Activated T-helper 1 cell treated with anti-CD3 and anti-CD28 coated beads, Interleukin-2, amount 50 U/mL, for 16 hours (primary cell): Measurements from ENCODE around the gene KRTAP5-4.
"Not testable (repeated sequence)": the region's sequence is repeated elsewhere in the genome, so short reads cannot be mapped to it uniquely, and the experiment has no call there.

ENCODE experiments used
- DNase-seq, 2 donors: peaks; one replicate each; pipeline ENCODE4 v3.0.0-alpha.2; 2020; ENCODE audit warnings: low read depth in 1 of 2, low spot score in 1 of 2

The KRTAP5-4 gene

DNA sequence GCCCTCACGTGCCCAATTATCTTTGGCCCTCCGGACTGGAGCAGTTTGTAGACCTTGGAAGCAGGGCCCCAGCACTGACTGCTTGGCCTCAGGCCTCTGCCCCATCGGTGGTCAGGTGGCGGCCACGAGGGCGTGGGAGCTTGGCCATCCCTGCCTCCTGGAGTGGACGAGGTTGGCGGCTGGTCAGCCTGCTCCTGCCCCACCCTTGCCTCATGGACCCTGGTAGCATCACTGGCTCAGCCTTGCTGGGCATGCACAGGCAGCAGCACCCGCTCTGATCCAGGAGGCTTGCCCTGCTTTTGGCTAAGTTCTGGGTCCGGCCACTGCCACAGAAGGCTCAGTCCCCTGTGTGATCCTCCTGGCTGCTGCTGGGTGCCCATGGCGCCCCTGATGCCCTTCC lies 17.8 kb downstream of the KRTAP5-4 start:
- DNase-seq, result no peak

DNA sequence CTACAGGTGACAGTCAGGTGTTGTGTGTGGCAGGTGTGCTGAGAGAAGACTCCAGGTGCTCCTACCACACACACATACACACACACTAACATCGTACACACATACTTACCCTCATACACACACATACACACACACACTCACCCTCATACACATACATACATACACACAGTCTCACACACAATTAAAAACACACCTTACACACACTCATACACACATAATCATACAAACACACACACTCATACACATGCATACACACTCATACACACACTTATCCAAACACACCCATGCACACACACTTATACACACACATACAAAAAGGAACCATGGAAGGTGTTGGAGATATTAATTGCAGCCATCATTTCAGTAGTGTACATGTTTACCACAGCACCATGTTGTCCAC lies 18.3 kb downstream of the KRTAP5-4 start:
- DNase-seq, result no peak

DNA sequence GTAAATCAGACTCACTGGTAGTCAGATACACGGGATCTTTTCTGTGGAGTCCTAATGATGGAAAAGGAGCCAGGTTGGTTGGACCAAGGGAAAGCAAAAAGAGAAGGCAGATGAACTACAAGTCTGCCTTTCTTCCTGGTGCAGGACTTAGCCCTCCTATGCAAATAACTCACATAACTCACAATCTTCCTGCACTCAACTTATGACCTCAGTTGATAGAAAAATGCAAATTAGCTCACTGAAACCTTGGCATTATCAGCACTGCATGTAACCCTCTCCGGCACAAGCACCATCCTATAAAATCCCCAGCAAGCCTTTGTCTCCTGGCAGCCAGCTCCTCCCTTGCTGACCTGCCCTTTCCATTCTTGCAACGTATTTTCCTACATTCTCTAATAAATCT lies 20.3 kb downstream of the KRTAP5-4 start:
- DNase-seq, result not testable (repeated sequence)

DNA sequence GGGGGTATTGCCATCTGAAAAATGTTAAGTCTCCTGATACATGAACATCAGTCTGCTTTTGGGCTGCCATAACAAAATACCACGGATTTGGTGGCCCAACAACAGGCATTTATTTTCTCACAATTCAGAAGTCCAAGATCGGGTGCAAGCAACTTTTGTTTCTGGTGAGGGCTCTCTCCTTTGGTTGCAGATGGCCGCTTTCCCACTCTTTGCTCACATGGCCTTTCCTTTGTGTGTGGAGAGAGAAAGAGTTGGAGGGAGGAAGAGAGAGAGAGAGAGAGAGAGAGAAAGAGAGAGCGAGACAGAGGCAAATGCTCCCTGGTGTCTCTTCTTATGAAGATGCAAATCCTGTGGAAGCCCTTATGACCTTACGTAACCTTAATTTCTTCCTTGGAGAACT lies 21.3 kb downstream of the KRTAP5-4 start:
- DNase-seq, result no peak

DNA sequence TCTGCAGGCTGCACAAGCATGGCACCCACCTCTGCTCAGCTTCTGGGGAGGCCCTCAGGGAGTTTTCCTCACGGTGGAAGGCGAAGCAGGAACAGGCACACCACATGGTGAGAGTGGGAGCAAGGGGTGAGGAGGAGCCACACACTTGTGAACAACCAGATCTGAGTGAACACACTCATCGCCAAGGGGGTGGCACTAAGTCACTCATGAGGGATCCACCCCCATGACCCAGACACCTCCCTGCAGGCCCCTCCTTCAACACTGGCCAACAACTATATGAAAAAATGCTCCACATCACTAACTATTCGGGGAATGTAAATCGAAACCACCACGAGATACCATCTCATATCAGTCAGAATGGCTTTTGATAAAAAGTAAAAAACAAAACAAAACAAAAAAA lies 23.1 kb downstream of the KRTAP5-4 start:
- no peak for DNase-seq

DNA sequence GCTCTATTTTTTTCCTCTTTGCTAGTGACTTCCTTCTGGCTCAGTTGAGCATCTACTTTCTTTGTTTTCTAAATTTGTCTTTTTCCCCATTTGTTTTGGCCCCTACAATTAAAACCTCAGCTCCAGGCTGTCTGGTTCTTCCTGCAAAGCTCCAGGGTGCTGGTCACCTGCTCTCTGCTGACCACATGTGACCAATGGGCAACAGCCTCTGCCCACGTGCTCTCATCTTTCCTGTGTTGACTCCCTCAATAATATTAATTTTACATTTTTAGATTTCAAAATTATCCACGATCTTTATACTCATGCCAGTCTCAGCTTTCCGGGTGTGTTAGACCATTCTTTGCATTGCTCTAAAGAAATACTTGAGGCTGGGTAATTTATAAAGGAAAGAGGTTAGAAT lies 23.5 kb downstream of the KRTAP5-4 start:
- DNase-seq, result not testable (repeated sequence)

DNA sequence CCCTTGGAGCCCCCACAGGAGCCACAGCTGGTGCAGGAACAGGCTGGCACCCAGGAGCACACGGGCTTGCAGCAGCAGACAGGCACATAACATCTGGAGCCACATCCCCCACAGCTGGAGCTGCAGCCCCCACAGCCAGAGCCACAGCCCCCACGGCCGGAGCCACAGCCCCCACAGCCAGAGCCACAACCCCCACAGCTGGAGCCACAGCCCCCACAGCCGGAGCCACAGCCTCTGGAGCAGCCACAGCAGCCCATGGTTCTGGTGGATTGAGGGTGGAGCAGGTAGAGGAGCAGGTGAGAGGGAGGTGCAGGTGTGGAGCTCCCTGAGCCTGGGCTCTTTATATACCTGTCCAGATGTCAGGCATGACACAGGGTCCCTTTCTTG lies 24.0 kb downstream of the KRTAP5-4 start, which contains the start of gene KRTAP5-2:
KRTAP5-2 (minus strand) TSS at position 301 of the 387 bp plus-strand sequence; CDS start at position 257, 44 bp downstream.
- no peak for DNase-seq

DNA sequence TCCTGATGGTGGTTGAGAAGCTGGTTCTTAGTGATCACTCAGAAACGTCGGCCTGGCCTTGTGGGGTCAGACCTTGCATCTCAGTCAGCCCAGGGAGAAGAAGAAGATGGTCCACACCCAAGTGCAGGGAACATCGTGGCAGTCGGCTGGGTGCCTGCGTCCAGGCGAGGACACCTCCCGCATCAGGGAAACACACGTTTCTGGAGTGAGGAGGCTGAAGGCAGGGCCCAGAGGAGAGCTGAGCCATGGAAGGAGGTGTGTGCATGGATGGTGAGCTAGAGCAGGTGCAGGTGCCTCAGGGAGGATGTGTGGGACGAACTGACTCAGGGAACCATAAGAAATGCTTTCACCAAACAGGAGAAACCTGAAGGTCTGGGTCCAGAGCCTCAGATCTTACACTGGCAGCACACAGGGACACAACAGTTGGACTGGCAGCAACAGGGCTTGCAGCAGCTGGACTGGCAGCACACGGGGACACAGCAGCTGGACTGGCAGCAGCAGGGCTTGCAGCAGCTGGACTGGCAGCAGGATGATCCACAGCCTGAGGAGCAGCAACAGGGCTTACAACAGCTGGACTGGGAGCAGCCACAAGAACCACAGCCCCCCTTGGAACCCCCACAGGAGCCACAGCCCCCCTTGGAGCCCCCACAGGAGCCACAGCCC lies 24.5 kb downstream of the KRTAP5-4 start:
- no peak for DNase-seq

DNA sequence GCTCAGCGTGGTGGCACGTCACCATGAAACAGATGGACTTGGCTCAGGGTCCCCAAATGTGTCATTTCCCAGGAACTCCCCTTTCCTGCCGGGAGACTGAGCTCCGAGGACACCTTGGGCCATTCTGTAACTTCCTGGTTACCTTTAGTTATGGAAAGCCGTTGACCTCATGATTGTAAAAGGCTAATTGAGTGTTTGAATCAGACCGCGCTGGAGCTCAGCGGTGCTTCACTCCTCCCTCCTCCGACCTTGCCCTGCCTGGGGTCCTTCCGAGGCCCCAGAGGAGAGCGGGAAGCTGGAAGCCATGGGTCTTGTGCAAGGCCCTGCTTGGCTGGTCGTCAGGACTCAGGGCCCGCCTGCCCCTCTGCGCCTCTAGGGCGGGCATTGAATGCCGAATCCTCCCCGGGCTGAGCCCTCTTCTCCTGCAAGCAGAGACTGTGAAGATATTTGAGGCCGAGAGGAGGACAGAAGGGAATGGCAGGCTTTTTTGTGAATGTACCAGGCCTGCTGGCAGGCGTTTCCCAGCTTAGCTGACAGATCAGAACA lies 25.3 kb downstream of the KRTAP5-4 start:
- DNase-seq, result not testable (repeated sequence)

DNA sequence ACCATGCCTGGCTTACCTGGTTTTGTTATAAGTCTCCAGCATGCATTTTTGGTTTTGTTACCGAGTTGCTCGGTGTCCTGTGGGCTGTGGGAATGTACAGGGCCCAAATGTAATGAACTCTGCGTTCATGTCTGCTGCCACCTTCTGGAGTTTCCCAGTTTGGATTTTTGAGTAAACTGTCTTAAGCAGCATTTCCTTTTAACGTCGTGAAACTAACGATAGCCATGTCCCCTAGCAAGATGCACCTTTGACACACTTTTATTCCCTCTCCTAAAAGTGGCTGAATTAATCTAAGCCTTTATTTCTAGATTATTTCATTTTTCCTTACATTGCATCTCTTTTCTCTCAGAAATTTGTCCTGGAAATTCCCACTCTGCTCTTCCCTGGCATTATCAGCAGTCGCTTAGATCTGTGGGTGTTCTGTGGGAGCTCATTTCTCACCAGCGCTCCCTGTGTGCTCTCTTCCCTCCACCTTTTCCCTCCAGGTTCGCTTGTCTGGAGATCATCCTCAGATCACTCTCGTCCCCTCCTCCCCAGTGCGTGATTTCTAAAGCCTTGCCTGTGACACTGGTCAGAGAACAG lies 25.9 kb downstream of the KRTAP5-4 start:
- DNase-seq, result not testable (repeated sequence)

DNA sequence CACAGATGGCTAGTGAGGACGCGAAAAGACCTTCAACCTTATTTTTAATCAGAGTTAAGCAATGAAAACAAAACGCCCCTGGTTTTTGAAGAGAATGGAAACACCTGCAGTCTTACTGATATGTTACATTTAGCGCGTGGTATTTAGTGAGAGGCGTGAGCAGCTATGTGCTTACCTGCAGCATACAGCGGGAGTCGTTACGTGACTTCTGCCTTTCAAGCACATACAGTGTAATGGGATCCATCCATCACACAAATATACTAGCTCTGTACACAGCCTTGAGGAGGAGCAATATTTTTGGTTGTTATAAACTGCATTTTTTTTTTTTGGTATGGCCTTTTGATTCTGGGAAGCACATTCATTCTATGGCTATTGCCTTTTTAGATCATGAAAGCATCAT lies 29.3 kb downstream of the KRTAP5-4 start:
- no peak for DNase-seq

DNA sequence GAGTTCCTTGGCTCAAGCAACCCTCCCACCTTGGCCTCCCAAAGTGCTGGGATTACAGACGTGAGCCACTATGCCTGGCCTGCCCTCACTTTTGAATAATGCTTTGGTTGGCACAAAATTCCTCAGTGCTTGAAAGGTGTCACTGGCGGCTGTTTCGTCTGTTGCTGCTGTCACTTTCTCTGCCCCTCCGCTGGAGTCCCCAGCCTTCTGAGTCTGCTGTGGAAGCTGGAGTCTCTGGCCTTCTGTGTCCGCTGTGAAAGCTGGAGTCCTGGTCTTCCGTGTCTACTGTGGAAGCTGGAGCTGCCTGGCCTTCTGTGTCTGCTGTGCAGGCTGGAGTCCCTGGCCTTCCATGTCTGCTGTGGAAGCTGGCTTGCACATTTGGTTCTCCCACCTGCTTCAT lies 31.9 kb downstream of the KRTAP5-4 start:
- DNase-seq, result no peak

DNA sequence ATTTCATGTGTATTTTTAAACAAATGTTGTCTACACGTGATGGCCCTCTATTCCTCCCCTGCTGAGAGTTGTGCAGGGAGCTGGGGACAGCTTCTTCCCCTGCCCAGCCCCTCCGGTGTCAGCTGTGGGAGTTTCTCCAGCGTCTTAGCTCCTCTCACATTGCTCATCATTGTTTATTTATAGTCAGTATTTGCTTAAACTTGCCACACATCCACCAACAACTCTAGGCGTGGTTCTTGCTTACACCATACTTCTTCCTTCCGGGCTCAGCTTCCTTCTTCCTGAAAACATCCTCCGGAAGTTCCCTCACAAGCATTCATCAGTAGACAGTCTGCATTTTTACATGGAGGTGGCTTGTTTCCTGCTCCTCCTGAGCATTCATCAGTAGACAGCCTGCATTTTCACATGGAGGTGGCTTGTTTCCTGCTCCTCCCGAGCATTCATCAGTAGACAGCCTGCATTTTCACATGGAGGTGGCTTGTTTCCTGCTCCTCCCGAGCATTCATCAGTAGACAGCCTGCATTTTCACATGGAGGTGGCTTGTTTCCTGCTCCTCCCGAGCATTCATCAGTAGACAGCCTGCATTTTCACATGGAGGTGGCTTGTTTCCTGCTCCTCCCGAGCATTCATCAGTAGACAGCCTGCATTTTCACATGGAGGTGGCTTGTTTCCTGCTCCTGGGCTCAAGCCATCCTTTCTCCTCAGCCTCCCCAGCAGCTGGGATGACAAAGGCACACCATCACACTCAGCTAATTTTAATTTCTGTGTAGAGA lies 32.6 kb downstream of the KRTAP5-4 start:
- DNase-seq, result not testable (repeated sequence)

DNA sequence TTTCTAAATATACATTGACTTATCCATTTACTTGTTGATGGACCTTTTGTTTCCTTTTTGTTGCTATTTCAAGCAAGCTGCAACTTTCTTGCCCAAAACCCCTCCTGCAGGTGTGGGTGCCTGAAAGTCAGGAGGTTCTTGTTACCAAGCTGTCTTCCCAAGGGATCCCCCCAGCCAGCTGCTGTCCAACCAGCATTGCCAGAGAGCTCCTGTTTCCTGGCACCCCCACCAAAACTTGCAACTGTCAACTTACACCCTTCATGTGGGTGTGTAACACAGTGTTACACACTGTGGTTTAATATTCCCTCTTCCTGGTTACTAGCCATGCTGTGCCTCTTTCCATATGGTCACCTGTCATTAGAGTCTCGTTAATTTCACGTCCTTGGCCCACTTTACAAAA lies 35.2 kb downstream of the KRTAP5-4 start:
- DNase-seq, result no peak

DNA sequence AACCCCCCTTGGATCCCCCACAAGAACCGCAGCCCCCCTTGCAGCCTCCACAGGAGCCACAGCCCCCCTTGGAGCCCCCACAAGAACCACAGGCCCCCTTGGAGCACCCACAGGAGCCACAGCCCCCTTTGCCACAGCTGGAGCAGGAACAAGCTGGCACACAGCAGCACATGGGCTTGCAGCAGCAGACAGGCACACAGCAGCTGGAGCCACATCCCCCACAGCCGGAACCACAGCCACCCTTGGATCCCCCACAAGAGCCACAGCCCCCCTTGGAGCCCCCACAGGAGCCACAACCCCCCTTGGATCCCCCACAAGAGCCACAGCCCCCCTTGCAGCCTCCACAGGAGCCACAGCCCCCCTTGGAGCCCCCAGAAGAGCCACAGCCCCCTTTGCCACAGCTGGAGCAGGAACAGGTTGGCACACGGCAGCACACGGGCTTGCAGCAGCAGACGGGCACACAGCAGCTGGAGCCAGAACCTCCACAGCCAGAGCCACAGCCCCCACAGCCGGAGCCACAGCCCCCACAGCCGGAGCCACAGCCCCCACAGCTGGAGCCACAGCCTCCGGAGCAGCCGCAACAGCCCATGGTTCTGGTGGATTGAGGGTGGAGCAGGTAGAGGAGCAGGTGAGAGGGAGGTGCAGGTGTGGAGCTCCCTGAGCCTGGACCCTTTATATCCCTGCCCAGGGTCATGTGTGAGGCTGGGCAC lies 37.1 kb downstream of the KRTAP5-4 start, which contains the start of gene KRTAP5-1:
KRTAP5-1 (minus strand) TSS at position 623 of the 710 bp plus-strand sequence; CDS start at position 589, 34 bp downstream.
- DNase-seq, result not testable (repeated sequence)

DNA sequence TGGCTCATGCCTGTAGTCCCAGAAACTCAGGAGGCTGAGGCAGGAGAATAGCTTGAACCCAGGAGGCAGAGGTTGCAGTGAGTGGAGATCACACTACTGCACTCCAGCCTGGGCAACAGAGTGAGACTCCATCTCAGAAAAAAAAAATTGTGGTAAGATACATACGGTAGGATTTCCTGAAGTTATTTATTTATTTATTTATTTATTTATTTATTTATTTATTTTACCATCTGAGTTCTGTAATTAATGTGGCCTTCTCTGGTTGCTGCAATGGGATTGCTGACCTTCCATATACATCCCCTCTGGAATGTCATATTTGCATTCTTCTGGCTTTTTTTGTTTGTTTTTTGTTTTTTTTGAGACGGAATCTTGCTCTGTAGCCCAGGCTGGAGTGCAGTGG lies 39.0 kb downstream of the KRTAP5-4 start:
- not testable (repeated sequence) for DNase-seq

DNA sequence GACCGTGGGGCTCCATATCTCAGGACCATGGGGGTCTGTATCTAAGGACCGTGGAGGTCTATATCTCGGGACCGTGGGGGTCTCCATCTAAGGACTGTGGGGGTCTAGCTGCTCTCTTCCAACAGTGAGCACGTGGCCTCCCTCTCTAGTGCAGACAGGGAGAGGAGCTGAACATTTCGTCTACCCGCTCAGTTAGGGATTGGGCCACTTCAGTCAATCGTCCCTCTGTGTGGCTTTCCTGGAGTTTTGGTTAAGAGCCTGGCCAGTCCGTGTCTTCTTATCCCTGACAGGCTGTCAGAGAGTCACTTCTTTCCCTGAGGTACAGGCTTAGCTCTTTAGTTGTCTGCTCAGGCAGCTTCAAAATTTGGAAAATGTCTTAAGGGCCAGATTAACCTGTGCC lies 40.0 kb downstream of the KRTAP5-4 start:
- DNase-seq, result no peak

DNA sequence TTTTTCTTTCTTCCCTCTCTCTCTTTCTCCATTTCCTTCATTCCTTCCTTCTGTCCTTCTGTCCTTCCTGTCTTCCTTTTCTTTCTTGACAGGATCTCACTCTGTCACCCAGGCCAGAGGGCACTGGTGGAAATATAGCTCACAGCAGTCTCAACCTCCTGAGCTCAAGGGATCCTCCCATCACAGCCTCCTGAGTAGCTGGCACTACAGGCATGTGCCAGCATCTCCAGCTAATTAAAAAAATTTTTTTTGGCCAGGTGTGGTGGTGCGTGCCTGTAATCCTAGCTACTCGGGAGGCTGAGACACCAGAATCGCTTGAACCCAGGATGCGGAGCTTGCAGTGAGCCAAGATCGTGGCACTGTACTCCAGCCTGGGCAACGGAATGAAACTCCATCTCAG lies 45.1 kb downstream of the KRTAP5-4 start:
- DNase-seq, result no peak

DNA sequence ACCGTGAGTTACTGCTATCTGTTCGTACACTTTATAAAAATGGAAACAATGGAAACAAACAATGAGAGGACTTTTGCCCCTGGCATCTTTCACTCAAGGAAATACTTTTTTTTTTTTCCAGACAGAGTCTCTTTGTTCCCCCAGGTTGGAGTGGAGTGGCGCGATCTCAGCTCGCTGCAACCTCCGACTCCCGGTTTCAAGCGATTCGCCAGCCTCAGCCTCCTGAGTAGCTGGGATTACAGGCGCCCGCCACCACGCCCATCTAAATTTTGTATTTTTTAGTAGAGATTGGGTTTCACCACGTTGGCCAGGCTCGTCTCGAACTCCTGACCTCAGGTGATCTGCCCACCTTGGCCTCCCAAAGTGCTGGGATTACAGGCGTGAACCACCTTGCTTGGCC lies 46.2 kb downstream of the KRTAP5-4 start:
- not testable (repeated sequence) for DNase-seq

DNA sequence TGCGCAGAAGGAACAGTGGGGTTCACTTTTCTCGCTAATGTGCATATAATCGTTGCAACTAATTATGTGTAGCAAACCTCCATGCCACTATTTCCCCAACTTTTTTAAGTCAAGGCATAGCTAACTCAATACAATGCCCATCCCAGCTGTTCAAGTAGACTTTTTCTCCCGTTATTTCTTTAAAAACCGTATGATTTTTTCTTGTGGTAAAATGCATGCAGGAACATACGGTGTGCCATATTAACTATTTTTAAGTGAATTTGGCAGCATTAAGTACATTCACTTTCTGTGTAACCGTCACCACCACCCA lies 47.0 kb downstream of the KRTAP5-4 start:
- no peak for DNase-seq

DNA sequence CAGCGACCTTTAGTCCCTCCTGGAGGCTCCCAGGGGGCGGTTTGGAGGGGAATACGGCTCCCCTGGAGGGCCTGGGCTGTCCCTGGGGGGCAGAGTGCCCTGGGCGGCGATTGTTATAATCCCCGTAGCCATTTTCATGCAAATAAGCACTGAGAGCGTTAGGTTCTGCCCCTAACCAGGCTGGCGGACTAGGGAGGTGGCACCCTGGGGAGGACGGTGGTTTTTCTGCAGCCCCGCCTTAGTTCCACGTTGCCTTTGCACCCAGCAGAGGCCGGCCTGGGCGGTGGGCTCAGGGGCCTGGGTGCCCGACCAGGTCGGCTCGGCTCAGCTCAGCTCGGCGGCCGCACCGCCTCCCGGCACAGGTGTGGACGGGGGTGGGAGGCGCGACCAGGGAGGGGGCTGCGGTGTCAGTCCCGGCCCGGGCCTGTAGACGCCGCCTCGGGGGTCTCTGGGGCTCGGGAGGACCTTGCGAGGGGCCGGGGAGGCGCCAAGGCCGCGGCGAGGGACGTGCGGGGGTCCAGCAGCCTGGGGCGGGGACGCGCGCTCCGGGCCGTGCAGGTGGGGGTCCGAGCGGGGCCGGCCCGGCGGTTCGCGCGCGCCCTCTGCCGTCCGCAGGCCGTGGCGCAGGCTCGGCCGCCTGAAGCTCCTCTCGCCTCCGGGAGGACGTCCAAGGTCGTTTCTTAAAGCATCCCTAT lies 47.6 kb downstream of the KRTAP5-4 start:
- DNase-seq, result peak in 1 of 2 donors; percentile 45
